Activated naive CD8-positive, alpha-beta T cell treated with anti-CD3 and anti-CD28 coated beads, Interleukin-2, amount 10 ng/mL, durations not matched to agents 7 days and 5 days (primary cell): Measurements from ENCODE around the gene PAX1. TPM values are rescaled to one million over a fixed set of nuclear protein-coding genes. Genes with fewer than 3 reads are reported as not detected.

Experiments
- ATAC-seq: fragments of 150-1000 bp; cut with Tn5 transposase; one replicate; pipeline ENCODE4 v1.10.0; 2021; ENCODE audit warnings: low read depth, moderate library complexity
- POLR2A ChIA-PET: fragments of 350-600 bp; sonication (Branson Sonifier 250); formaldehyde crosslinking; loops from one replicate; lab custom pipeline; 2021; ENCODE audit warnings: antibody characterized with exemption; lab: Charles Lee
- DNase-seq: peaks from one replicate; pipeline ENCODE4 v3.0.0; 2021
- H3K27ac Mint-ChIP-seq: one replicate; pipeline ENCODE4 v1.8.0; 2022; ENCODE audit warnings: mild to moderate bottlenecking, mixed read lengths
- H3K27me3 Mint-ChIP-seq: one replicate; pipeline ENCODE4 v1.8.0; 2022; ENCODE audit warnings: mild to moderate bottlenecking, moderate library complexity, mixed read lengths
- H3K36me3 Mint-ChIP-seq: one replicate; pipeline ENCODE4 v1.8.0; 2021; ENCODE audit warnings: mild to moderate bottlenecking, mixed read lengths
- H3K4me1 Mint-ChIP-seq: one replicate; pipeline ENCODE4 v1.8.0; 2021; ENCODE audit warnings: mixed read lengths
- H3K4me3 Mint-ChIP-seq: one replicate; pipeline ENCODE4 v1.8.0; 2022; ENCODE audit warnings: mild to moderate bottlenecking, moderate library complexity, mixed read lengths
- H3K9me3 Mint-ChIP-seq: one replicate; pipeline ENCODE4 v1.8.0; 2021; ENCODE audit warnings: mixed read lengths
- total RNA-seq, 2 experiments: library from RNA; stranded (reverse); gene quantifications; one replicate each; pipeline ENCODE4 v1.2.3, GENCODE V29; 2021

The PAX1 gene
- total RNA-seq, 2 experiments from 2014 or later, result not detected

GRCh38 chr20:21707999-21708737 is 2.7 kb downstream of the PAX1 start:
- DNase-seq, result no peak
- no peak overlapping the region for H3K4me3 Mint-ChIP-seq
- ATAC-seq, result no peak
- peaks cover 5% of the 10 kb centered on the region for H3K4me1 Mint-ChIP-seq
- no peak overlapping the region for H3K27ac Mint-ChIP-seq
- POLR2A ChIA-PET, result no interaction called here
- peaks cover 1% of the 10 kb centered on the region for H3K36me3 Mint-ChIP-seq
- peaks cover 1% of the 10 kb centered on the region for H3K9me3 Mint-ChIP-seq
- peaks cover 74% of the 10 kb centered on the region for H3K27me3 Mint-ChIP-seq

- no peak overlapping the region for H3K4me3 Mint-ChIP-seq
- no peak for ATAC-seq
- POLR2A ChIA-PET, result no interaction called here
Observed at GRCh38 chr20:21708738-21709534, 3.5 kb downstream of the PAX1 start.

GRCh38 chr20:21709535-21709904 is 4.1 kb downstream of the PAX1 start:
- Mint-ChIP-seq H3K27me3 (peaks cover 74% of the 10 kb centered on the region), H3K4me3 (no peak overlapping the region), H3K27ac (no peak overlapping the region), H3K36me3 (peaks cover 1% of the 10 kb centered on the region), H3K9me3 (peaks cover 1% of the 10 kb centered on the region), H3K4me1 (peaks cover 3% of the 10 kb centered on the region)
- POLR2A ChIA-PET, result no interaction called here
- ATAC-seq (no peak), DNase-seq (no peak)

More at GRCh38 chr20:21708738-21709534, 3.5 kb downstream of the PAX1 start:
- no peak overlapping the region for H3K27ac Mint-ChIP-seq
- DNase-seq, result no peak
- peaks cover 3% of the 10 kb centered on the region for H3K4me1 Mint-ChIP-seq
- peaks cover 1% of the 10 kb centered on the region for H3K36me3 Mint-ChIP-seq
- H3K27me3 Mint-ChIP-seq, result peaks cover 76% of the 10 kb centered on the region
- peaks cover 1% of the 10 kb centered on the region for H3K9me3 Mint-ChIP-seq

- H3K4me3 Mint-ChIP-seq, result no peak overlapping the region
- peaks cover 74% of the 10 kb centered on the region for H3K27me3 Mint-ChIP-seq
- ATAC-seq (no peak), DNase-seq (no peak)
- H3K4me1 Mint-ChIP-seq, result no peaks in the 10 kb centered on the region
- peaks cover 1% of the 10 kb centered on the region for H3K9me3 Mint-ChIP-seq
- H3K27ac Mint-ChIP-seq, result no peak overlapping the region
- POLR2A ChIA-PET, result no interaction called here
- peaks cover 3% of the 10 kb centered on the region for H3K36me3 Mint-ChIP-seq
Observed at GRCh38 chr20:21710341-21710740, 4.9 kb downstream of the PAX1 start.

GRCh38 chr20:21710863-21711431 is 5.5 kb downstream of the PAX1 start:
- peaks cover 80% of the 10 kb centered on the region for H3K27me3 Mint-ChIP-seq
- no peak overlapping the region for H3K4me3 Mint-ChIP-seq
- POLR2A ChIA-PET, result no interaction called here
- H3K36me3 Mint-ChIP-seq, result peaks cover 3% of the 10 kb centered on the region
- ATAC-seq (no peak), DNase-seq (no peak)
- peaks cover 1% of the 10 kb centered on the region for H3K9me3 Mint-ChIP-seq
- H3K4me1 Mint-ChIP-seq, result no peaks in the 10 kb centered on the region
- H3K27ac Mint-ChIP-seq, result no peak overlapping the region

GRCh38 chr20:21712443-21713059 is 7.1 kb downstream of the PAX1 start:
- ATAC-seq (no peak), DNase-seq (no peak)
- H3K9me3 Mint-ChIP-seq, result no peaks in the 10 kb centered on the region
- H3K27ac Mint-ChIP-seq, result no peak overlapping the region
- H3K4me1 Mint-ChIP-seq, result no peaks in the 10 kb centered on the region
- H3K4me3 Mint-ChIP-seq, result no peak overlapping the region
- H3K27me3 Mint-ChIP-seq, result peaks cover 82% of the 10 kb centered on the region
- POLR2A ChIA-PET, result no interaction called here
- peaks cover 3% of the 10 kb centered on the region for H3K36me3 Mint-ChIP-seq

- Mint-ChIP-seq H3K4me3 (no peak overlapping the region), H3K27me3 (peaks cover 78% of the 10 kb centered on the region), H3K27ac (no peak overlapping the region), H3K9me3 (no peaks in the 10 kb centered on the region), H3K4me1 (no peaks in the 10 kb centered on the region), H3K36me3 (peaks cover 3% of the 10 kb centered on the region)
- POLR2A ChIA-PET, result no interaction called here
- ATAC-seq, result no peak
- no peak for DNase-seq
Observed at GRCh38 chr20:21713470-21713869, 8.0 kb downstream of the PAX1 start.

DNA sequence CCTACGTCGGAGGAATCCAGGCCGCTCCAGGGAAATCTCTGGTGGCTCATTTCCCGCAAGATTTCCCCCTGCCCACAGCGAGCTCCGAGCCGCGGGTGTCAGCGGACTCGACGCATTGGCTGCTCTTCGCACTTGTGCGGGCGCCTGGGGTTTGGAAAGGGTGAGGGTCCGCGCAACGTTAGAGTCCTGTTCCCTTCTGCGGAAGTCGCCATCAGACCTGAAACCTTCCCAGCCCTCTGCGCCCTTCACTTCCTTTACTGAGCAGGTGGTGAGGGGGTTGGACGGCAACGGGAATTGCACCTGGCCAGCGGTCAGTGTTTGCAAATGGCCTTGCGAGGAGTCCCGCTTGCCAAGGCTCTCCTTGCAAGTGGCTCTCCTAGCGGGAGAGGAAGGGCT is 8.4 kb downstream of the PAX1 start:
- Mint-ChIP-seq H3K36me3 (peaks cover 3% of the 10 kb centered on the region), H3K27ac (no peak overlapping the region), H3K4me1 (no peaks in the 10 kb centered on the region), H3K27me3 (peaks cover 74% of the 10 kb centered on the region), H3K9me3 (no peaks in the 10 kb centered on the region), H3K4me3 (no peak overlapping the region)
- DNase-seq (no peak), ATAC-seq (no peak)
- POLR2A ChIA-PET, result no interaction called here

DNA sequence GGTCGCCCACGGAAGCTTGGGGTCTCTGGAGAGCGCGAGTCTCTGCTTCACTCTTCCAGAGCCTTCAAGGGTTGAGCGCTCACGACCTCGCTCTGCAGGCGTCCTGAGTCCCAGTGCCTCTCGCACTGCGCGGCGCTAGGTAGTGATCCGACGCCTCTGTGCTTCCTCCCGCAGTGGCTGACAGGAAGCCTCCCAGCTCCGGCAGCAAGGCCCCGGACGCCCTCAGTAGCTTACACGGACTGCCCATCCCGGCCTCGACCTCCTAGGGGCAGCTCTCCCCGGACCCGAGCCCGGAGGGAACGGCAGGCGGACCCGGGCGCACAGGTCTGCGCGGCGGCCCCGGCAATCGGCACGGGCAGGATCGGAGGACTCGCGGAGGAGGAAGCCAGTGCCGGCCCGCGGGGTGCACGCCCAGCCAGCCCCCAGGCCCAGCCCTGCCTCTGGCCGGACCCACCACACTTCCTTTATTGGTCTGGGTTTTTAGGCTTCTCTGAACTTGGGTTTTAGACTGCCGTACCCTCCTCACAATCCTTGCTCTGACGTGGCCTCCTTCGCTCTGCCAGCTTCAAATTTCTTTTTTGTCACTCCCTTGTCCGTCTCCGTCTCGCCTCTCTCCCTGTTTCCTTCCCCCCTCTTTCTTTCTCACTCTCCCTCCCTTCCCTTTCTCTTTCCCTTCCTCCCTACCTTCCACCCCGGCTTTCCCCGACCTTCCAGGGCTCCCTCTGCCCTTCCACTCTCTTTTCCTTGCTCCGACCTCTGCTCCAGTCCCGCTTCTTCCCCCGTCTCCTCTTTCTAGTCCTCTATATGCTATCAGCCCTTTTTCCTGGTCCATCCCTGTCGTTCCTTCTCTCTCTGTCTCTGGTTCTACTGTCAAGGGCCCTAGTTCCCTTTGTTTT is 9.1 kb downstream of the PAX1 start:
- H3K27ac Mint-ChIP-seq, result peak overlapping the region; percentile 36
- DNase-seq (no peak), ATAC-seq (no peak)
- H3K36me3 Mint-ChIP-seq, result peaks cover 3% of the 10 kb centered on the region
- peaks cover 69% of the 10 kb centered on the region for H3K27me3 Mint-ChIP-seq
- no peaks in the 10 kb centered on the region for H3K9me3 Mint-ChIP-seq
- POLR2A ChIA-PET, result no interaction called here
- H3K4me1 Mint-ChIP-seq, result no peaks in the 10 kb centered on the region
- H3K4me3 Mint-ChIP-seq, result no peak overlapping the region

DNA sequence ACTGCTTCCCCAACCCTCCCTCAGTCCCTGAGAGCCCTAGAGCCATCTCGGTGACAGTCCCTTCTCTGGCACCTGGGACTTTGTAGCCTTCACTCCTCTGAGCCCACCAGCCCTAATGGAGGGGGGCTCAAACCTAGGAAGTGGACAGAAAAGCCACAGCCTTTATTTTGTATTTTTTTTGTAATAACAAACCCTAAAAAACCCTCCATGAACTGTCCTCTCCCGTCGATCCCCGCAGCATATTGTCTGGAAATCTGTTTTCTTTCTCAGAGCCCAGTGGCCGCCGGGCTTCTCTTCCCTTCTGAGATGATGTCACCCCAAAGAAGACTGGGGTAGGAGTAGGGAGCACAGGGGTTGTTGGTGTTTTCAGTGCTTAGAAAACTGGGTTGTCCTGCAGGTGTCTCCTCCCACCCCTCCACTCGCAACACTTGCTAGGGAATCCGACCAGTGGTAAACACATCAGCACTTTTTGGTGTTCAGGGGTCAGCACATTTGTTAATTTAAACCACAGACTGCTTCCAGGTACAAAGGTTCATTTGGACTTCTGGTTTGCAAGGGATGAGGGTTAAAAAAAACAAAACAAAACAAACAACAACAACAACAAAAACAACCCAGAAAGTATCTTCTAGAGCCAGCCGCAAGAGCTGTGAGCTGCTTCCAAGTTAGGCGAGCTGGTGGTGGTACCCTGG is 9.9 kb downstream of the PAX1 start:
- Mint-ChIP-seq H3K27ac (no peak overlapping the region), H3K4me1 (no peaks in the 10 kb centered on the region), H3K9me3 (no peaks in the 10 kb centered on the region), H3K27me3 (peaks cover 62% of the 10 kb centered on the region), H3K36me3 (peaks cover 3% of the 10 kb centered on the region), H3K4me3 (no peak overlapping the region)
- ATAC-seq (no peak), DNase-seq (no peak)
- POLR2A ChIA-PET, result no interaction called here

GRCh38 chr20:21719592-21720214 is 14.2 kb downstream of the PAX1 start:
- Mint-ChIP-seq H3K4me1 (no peaks in the 10 kb centered on the region), H3K27ac (no peak overlapping the region)
- ATAC-seq, result no peak

DNA sequence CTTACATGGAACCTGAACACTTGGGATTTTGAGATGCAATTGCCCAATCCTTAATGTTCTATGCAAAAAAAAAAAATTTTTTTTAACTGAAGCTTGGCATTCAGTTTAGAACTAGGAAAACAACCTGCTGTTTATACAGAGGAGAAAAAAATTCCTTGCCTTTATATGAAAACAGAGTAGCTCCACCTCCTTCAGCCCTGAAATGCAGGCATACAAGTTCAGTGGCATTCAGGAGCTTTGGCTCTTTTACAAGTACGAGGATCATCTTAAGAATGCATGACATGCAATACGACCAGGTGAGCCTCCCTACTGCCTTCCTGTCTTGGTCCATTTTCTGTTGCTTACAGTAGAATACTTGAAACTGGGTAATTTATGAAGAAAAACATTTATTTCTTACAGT is 20.4 kb downstream of the PAX1 start:
- Mint-ChIP-seq H3K9me3 (no peaks in the 10 kb centered on the region), H3K4me3 (no peak overlapping the region), H3K27ac (no peak overlapping the region), H3K36me3 (no peaks in the 10 kb centered on the region), H3K4me1 (no peaks in the 10 kb centered on the region), H3K27me3 (no peaks in the 10 kb centered on the region)
- ATAC-seq (no peak), DNase-seq (no peak)
- POLR2A ChIA-PET, result no interaction called here

More at GRCh38 chr20:21719592-21720214, 14.2 kb downstream of the PAX1 start:
- peaks cover 32% of the 10 kb centered on the region for H3K27me3 Mint-ChIP-seq
- peaks cover 3% of the 10 kb centered on the region for H3K36me3 Mint-ChIP-seq
- POLR2A ChIA-PET, result no interaction called here
- no peak for DNase-seq
- no peaks in the 10 kb centered on the region for H3K9me3 Mint-ChIP-seq
- H3K4me3 Mint-ChIP-seq, result no peak overlapping the region
